RWPE1 (cell line): ENCODE measurements around the gene CBFB.

ENCODE experiments used
- CTCF ChIA-PET: fragments of 350-600 bp; sonication (Branson Sonifier 250); formaldehyde crosslinking; extraction: SDS; loops from one replicate; lab custom pipeline; 2021; lab: Yijun Ruan, JAX
- POLR2A ChIA-PET: fragments of 400-600 bp; formaldehyde crosslinking; extraction: SDS; loops from one replicate; lab custom pipeline; 2020; ENCODE audit warnings: antibody characterized with exemption; ENCODE audit not compliant: low non-redundant PET; lab: Yijun Ruan, JAX
- DNase-seq: peaks from one replicate; pipeline ENCODE4 v3.0.0; 2012; ENCODE audit warnings: low spot score
- H3K27ac ChIP-seq: fragments of 450-650 bp; 2 replicates; pipeline ENCODE4 v1.5.1; 2017
- TF ChIP-seq, protein P1 (sequence below): fragments of 450-650 bp; conservative IDR thresholded peaks from 2 replicates; pipeline ENCODE4 v1.5.1; 2017; ENCODE audit warnings: low read depth, mild to moderate bottlenecking

The CBFB gene

DNA sequence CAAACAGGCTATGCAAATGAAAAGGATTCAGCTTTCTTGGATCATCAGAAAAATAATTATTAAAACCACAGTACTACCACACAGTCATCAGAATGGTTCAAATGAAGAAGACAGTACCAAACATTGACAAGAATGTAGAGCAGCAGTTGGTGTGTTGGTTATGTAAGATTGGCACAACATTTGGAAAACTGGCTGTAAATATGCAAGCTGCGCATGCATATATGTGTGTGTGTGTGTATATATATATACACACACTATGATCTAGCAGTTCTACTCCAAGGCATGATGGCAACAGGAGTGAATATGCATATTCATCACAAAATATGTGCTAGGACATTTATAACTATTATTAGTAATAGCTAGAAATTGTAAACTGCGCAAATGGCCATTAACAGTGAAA, 46.4 kb downstream of the CBFB start:
- CTCF ChIA-PET = interaction anchor here (0.6 to 1.7 kb wide), 2 partner anchors 80 to 209 kb away, joined by 4 to 5 read pairs; no protein-coding TSS in a partner anchor

DNA sequence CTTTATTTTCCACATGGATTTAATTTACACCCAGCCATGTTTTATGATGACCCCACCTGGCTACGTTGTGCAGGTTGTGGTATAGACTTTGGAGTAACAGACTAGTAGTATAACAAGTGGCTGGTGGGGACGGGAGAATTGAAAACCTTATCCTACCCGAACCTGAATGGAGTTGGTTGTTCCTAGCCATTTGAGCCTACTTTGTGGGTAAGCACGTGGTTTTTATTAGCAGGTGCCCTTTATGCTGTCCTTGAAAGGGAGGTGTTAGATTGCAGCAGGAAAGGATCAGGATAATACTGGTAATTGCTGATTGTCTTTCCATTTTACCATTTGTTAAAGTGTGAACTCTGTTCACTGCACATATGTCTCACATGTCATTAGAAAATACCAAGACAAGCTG, 48.9 kb downstream of the CBFB start:
- DNase-seq = no peak
- TF ChIP-seq, protein P1, sequence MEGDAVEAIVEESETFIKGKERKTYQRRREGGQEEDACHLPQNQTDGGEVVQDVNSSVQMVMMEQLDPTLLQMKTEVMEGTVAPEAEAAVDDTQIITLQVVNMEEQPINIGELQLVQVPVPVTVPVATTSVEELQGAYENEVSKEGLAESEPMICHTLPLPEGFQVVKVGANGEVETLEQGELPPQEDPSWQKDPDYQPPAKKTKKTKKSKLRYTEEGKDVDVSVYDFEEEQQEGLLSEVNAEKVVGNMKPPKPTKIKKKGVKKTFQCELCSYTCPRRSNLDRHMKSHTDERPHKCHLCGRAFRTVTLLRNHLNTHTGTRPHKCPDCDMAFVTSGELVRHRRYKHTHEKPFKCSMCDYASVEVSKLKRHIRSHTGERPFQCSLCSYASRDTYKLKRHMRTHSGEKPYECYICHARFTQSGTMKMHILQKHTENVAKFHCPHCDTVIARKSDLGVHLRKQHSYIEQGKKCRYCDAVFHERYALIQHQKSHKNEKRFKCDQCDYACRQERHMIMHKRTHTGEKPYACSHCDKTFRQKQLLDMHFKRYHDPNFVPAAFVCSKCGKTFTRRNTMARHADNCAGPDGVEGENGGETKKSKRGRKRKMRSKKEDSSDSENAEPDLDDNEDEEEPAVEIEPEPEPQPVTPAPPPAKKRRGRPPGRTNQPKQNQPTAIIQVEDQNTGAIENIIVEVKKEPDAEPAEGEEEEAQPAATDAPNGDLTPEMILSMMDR = no peak
- ChIA-PET POLR2A (no interaction called here), CTCF (interaction anchor here (0.6 kb wide), 2 partner anchors 26 to 77 kb away, joined by 3 read pairs; no protein-coding TSS in a partner anchor)
- no peak overlapping the region for H3K27ac ChIP-seq

More for the DNA sequence above, 46.4 kb downstream of the CBFB start:
- TF ChIP-seq, protein P1 = no peak
- no peak overlapping the region for H3K27ac ChIP-seq
- no peak for DNase-seq
- POLR2A ChIA-PET = no interaction called here

DNA sequence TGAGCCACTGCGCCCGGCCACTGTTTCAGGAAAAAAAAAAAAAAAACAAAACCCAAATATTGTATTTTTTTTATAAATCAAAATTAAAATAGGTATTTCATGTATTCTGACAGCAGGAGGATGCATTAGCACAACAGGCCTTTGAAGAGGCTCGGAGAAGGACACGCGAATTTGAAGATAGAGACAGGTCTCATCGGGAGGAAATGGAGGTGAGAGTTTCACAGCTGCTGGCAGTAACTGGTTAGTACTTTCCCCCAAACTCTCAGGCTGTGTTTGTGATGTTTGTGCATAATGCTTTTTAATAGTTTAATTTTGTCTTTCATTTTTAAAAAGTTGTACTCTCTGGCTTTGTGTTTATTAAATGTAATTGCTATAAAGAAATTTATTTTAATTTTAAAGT, 53.2 kb downstream of the CBFB start:
- TF ChIP-seq, protein P1 = no peak
- POLR2A ChIA-PET = no interaction called here
- CTCF ChIA-PET = interaction anchor here (0.6 to 1.0 kb wide), 2 partner anchors 73 to 146 kb away, joined by 3 to 5 read pairs; no protein-coding TSS in a partner anchor

DNA sequence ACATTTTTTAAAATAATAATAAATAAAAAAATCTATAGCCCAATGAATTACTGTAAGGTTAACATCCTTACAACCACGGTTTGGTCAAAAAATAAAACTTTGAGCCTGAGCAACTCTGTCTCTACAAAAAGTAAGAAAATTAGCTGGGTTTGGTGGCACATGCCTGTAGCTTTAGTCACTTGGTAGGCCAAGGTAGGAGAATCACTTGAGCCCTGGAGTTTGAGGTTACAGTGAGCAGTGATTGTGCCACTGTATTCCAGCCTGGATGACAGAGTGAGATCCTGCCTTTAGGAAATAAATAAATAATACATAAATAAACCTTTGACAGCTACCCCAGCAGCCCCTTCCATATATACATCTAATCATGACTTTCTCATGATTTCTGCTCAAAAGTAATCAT, 53.9 kb downstream of the CBFB start:
- TF ChIP-seq, protein P1 = no peak
- no peak overlapping the region for H3K27ac ChIP-seq
- ChIA-PET CTCF (interaction anchor here (1.0 kb wide), 1 partner anchor 72 kb away, joined by 5 read pairs; no protein-coding TSS in a partner anchor), POLR2A (no interaction called here)
- no peak for DNase-seq

More for the DNA sequence above, 53.2 kb downstream of the CBFB start:
- no peak for DNase-seq
- H3K27ac ChIP-seq = no peak overlapping the region

DNA sequence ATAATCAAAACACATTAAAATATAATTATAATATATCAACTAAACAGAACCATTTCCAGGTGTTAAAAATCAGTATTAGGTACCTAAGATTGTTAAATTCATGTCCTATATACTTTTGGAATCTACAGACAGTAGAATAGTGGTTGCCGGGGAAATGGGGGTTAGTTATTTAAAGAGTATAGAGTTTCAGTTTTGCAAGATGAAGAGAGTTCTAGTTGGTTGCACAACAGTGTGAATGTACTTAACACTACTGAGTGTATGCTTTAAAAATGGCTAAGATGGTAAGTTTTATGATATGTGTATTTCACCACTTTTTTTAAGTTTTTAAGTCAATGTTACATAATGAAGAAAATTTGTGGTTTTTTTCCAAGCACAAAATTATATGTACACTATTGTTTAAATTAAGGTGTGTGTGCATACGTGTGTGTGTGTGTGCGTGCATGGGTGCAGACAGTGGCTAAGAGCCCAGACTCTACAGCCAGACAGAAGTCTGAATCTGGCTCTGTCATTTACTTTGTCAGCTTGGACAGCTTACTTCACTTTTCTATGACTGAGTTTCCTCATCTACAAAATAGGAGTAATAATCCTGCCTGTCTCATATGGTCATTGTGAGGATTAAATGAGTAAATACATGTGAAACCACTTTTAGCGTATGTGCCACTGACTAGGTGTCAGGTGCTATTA, 55.5 kb downstream of the CBFB start:
- CTCF ChIA-PET = no interaction called here
- POLR2A ChIA-PET = no interaction called here
- TF ChIP-seq, protein P1 = no peak
- no peak overlapping the region for H3K27ac ChIP-seq
- DNase-seq = no peak

DNA sequence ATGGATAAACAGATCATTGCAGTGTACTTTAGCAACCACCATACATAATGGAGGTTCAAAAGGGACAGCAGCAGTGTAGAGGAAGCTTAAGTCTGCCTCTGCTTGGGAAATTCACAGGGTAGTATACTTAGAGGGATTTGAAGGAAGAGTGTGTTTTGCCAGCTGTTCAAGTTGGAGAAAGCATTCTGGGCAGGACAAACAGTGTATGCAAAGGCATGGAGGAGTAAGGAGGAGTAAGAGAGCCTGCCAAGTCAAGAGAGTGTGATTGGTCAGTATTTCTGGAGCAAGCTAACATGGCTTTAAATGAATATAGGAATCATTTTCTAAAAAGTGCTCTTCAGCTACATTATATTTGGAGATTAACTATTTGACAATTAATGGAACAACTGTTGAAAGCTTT, 57.9 kb downstream of the CBFB start:
- CTCF ChIA-PET = no interaction called here
- POLR2A ChIA-PET = no interaction called here
- no peak for DNase-seq
- TF ChIP-seq, protein P1 = no peak
- no peak overlapping the region for H3K27ac ChIP-seq
